Smooth muscle cell (in vitro differentiated cells): Measurements from ENCODE around the gene ALOX15B. TPM values are rescaled to one million over a fixed set of nuclear protein-coding genes. Genes with fewer than 3 reads are reported as not detected.

ENCODE experiments used
- DNase-seq: peaks from one replicate; lab custom pipeline; 2025; ENCODE audit not compliant: unreplicated experiment; lab: John Stamatoyannopoulos, UW
- H2AFZ ChIP-seq: fragments of 200-600 bp; sonication (generic); 2 replicates; pipeline ENCODE4 v1.6.0; 2016; ENCODE audit warnings: antibody characterized with exemption, low read depth, mild to moderate bottlenecking
- H3F3A ChIP-seq: fragments of 200-600 bp; sonication (generic); 2 replicates; pipeline ENCODE4 v1.6.0; 2017; ENCODE audit warnings: antibody characterized with exemption, low read depth
- H3K27ac ChIP-seq: fragments of 200-600 bp; sonication (generic); 2 replicates; pipeline ENCODE4 v1.5.1; 2016; ENCODE audit warnings: low read depth, mild to moderate bottlenecking
- H3K27me3 ChIP-seq: fragments of 200-600 bp; sonication (generic); 2 replicates; pipeline ENCODE4 v1.6.1; 2016; ENCODE audit warnings: low read depth, mild to moderate bottlenecking
- H3K36me3 ChIP-seq: fragments of 200-600 bp; sonication (generic); 2 replicates; pipeline ENCODE4 v1.5.1; 2016; ENCODE audit warnings: low read depth
- H3K4me1 ChIP-seq: fragments of 200-600 bp; sonication (generic); 2 replicates; pipeline ENCODE4 v1.5.1; 2016; ENCODE audit warnings: low read depth
- H3K4me2 ChIP-seq: fragments of 200-600 bp; sonication (generic); 2 replicates; pipeline ENCODE4 v1.6.0; 2016; ENCODE audit warnings: mild to moderate bottlenecking
- H3K4me3 ChIP-seq: fragments of 200-600 bp; sonication (generic); 2 replicates; pipeline ENCODE4 v1.5.1; 2016; ENCODE audit warnings: mild to moderate bottlenecking
- H3K79me2 ChIP-seq: fragments of 200-600 bp; sonication (generic); 2 replicates; pipeline ENCODE4 v1.6.0; 2016; ENCODE audit warnings: low read depth, mild to moderate bottlenecking
- H3K9ac ChIP-seq: fragments of 200-600 bp; sonication (generic); 2 replicates; pipeline ENCODE4 v1.6.0; 2016; ENCODE audit warnings: low read depth
- H3K9me3 ChIP-seq: fragments of 200-600 bp; sonication (generic); replicated peaks from 2 replicates; pipeline ENCODE4 v1.5.1; 2016; ENCODE audit warnings: low read depth
- H4K20me1 ChIP-seq: fragments of 200-600 bp; sonication (generic); 2 replicates; pipeline ENCODE4 v1.6.0; 2016; ENCODE audit warnings: low read depth
- WGBS: methylation state at CpG from one replicate; pipeline ENCODE4 v1.1.7; 2016; ENCODE audit warnings: low lambda C conversion rate; 5-methylcytosine and 5-hydroxymethylcytosine counted together
- polyA plus RNA-seq: library from polyadenylated mRNA; unstranded; fragments of >200 nt; fragmentation: Nextera tagmentation; extraction: Ambion mirVana; gene quantifications from 2 replicates; pipeline ENCODE4 v1.2.1, GENCODE V29; 2016
- total RNA-seq: library from RNA; depleted of rRNA; stranded (reverse); fragments of >200 nt; gene quantifications from 2 replicates; pipeline ENCODE4 v1.2.3, GENCODE V29; 2014
- TF ChIP-seq, protein P1 (sequence below): fragments of 200-600 bp; sonication (generic); IDR thresholded peaks from 2 replicates; pipeline ENCODE4 v1.5.1; 2017; ENCODE audit warnings: borderline replicate concordance, mild to moderate bottlenecking, antibody characterized with exemption; ENCODE audit not compliant: insufficient read depth, poor library complexity, severe bottlenecking

Gene ALOX15B
- total and polyA plus RNA-seq, 2 experiments from 2014 or later, result 0.27 to 0.69 TPM

DNA sequence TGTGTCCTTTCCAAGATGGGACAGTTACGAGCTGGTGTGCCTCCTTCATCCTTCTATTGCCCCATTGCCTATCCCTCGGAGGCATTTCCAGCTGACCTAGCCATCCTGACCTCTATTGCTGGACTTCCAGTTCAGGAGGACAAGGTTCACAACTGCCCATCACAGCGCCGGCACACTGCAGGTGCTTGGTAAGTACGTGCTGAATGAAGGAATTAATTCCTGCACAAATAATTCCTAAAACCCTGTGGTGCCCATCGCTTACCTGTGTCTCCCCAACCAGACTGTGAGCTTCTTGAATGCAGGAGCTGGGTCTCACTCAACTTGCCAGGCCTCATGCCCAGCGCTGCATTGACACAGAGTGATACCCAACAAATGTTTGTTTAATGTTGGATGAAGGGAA is 13.0 kb downstream of the ALOX15B start:
- Histone ChIP-seq H3K4me3 (no peak overlapping the region), H3K4me2 (no peak overlapping the region), H3K4me1 (no peaks in the 10 kb centered on the region), H3K9me3 (no peaks in the 10 kb centered on the region), H3K79me2 (no peaks in the 10 kb centered on the region), H3K27me3 (no peaks in the 10 kb centered on the region), H3F3A (peaks cover 3% of the 10 kb centered on the region), H3K27ac (no peak overlapping the region), H3K9ac (no peak overlapping the region), H2AFZ (no peak overlapping the region), H3K36me3 (no peaks in the 10 kb centered on the region), H4K20me1 (no peaks in the 10 kb centered on the region)
- DNase-seq, result no peak
- WGBS, result 91% methylated on average over 7 of the region's 7 CpGs
- TF ChIP-seq, protein P1, sequence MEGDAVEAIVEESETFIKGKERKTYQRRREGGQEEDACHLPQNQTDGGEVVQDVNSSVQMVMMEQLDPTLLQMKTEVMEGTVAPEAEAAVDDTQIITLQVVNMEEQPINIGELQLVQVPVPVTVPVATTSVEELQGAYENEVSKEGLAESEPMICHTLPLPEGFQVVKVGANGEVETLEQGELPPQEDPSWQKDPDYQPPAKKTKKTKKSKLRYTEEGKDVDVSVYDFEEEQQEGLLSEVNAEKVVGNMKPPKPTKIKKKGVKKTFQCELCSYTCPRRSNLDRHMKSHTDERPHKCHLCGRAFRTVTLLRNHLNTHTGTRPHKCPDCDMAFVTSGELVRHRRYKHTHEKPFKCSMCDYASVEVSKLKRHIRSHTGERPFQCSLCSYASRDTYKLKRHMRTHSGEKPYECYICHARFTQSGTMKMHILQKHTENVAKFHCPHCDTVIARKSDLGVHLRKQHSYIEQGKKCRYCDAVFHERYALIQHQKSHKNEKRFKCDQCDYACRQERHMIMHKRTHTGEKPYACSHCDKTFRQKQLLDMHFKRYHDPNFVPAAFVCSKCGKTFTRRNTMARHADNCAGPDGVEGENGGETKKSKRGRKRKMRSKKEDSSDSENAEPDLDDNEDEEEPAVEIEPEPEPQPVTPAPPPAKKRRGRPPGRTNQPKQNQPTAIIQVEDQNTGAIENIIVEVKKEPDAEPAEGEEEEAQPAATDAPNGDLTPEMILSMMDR, result no peak

DNA sequence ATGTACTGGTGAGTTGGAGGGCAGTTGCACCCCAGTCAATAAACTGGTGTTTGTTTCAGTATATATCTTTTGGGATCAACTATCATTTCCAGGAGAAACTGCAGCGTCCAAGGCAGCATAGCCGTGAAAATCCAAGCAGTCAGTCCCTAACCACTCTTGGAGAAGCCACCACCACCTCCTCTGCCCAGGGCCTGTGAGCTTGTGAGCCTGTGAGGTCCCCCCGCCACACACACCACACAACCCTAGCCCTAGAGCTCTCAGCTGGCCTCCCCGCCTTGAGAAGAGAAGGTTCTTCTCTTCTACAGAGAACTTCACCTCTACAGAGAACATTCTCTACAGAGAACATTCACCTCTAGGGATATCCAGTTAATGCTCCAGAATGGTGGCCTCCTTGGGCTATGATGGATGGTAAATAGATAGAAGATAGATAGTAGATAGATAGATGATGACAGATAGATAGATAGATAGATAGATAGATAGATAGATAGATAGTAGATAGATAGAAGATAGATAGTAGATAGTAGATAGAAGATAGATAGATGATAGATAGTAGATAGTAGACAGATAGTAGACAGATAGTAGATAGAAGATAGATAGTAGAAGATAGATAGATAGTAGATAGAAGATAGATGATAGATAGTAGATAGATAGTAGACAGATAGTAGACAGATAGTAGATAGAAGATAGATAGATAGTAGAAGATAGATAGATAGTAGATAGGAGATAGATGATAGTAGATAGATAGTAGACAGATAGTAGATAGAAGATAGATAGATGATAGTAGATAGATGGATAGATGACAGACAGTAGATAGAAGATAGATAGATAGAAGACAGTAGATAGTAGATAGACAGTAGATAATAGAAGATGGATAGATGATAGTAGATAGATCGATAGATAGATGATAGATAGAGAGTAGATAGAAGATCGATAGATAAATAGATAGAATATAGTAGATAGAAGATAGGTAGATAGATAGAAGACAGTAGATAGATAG is 13.7 kb downstream of the ALOX15B start:
- no peaks in the 10 kb centered on the region for H3K36me3 ChIP-seq
- peaks cover 9% of the 10 kb centered on the region for H3F3A ChIP-seq
- no peaks in the 10 kb centered on the region for H3K4me1 ChIP-seq
- H3K9ac ChIP-seq, result no peak overlapping the region
- H3K27me3 ChIP-seq, result no peaks in the 10 kb centered on the region
- TF ChIP-seq, protein P1, result no peak
- H3K9me3 ChIP-seq, result no peaks in the 10 kb centered on the region
- no peaks in the 10 kb centered on the region for H4K20me1 ChIP-seq
- no peak overlapping the region for H2AFZ ChIP-seq
- H3K79me2 ChIP-seq, result no peaks in the 10 kb centered on the region
- DNase-seq, result no peak
- no peak overlapping the region for H3K4me2 ChIP-seq
- 88% methylated on average over 6 of the region's 6 CpGs for WGBS
- H3K27ac ChIP-seq, result no peak overlapping the region
- no peak overlapping the region for H3K4me3 ChIP-seq

DNA sequence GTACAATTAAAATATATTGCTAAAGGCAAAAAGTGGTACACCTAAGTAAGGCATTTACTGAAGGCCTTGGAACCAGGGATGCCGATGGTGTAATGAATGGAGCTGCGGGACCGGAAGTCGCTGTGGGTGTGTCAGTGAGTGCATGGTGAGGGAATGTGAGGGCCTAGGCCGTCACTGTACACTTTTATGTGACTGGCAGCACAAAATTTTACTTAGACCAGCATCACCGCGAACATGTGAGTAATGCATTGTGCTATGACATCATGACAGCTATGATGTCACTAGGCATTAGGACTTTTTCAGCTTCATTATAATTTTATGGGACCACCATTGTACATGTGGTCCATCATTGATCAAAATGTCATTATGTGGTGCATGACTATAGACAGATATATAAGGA is 14.7 kb downstream of the ALOX15B start:
- Histone ChIP-seq H3F3A (peaks cover 9% of the 10 kb centered on the region), H3K4me2 (no peak overlapping the region), H3K36me3 (no peaks in the 10 kb centered on the region), H3K4me3 (no peak overlapping the region), H2AFZ (no peak overlapping the region), H3K9ac (no peak overlapping the region), H3K79me2 (no peaks in the 10 kb centered on the region), H3K27ac (no peak overlapping the region), H3K27me3 (no peaks in the 10 kb centered on the region), H3K9me3 (no peaks in the 10 kb centered on the region), H3K4me1 (no peaks in the 10 kb centered on the region), H4K20me1 (no peaks in the 10 kb centered on the region)
- WGBS, result 93% methylated on average over 7 of the region's 7 CpGs
- no peak for DNase-seq
- TF ChIP-seq, protein P1, result no peak

GRCh38 chr17:8055851-8056231 is 17.0 kb downstream of the ALOX15B start:
- no peaks in the 10 kb centered on the region for H3K4me1 ChIP-seq
- no peaks in the 10 kb centered on the region for H3K36me3 ChIP-seq
- no peak overlapping the region for H2AFZ ChIP-seq
- WGBS, result 95% methylated on average over 3 of the region's 3 CpGs
- peak overlapping the region; percentile 50 for H3K4me2 ChIP-seq
- peaks cover 20% of the 10 kb centered on the region for H3K27me3 ChIP-seq
- DNase-seq, result no peak
- TF ChIP-seq, protein P1, result no peak
- no peak overlapping the region for H3K4me3 ChIP-seq
- H3K27ac ChIP-seq, result no peak overlapping the region
- H3K79me2 ChIP-seq, result no peaks in the 10 kb centered on the region
- H3F3A ChIP-seq, result peaks cover 9% of the 10 kb centered on the region
- H4K20me1 ChIP-seq, result no peaks in the 10 kb centered on the region
- no peaks in the 10 kb centered on the region for H3K9me3 ChIP-seq
- H3K9ac ChIP-seq, result no peak overlapping the region
